ENCODE results near the gene NRXN3.

DNA sequence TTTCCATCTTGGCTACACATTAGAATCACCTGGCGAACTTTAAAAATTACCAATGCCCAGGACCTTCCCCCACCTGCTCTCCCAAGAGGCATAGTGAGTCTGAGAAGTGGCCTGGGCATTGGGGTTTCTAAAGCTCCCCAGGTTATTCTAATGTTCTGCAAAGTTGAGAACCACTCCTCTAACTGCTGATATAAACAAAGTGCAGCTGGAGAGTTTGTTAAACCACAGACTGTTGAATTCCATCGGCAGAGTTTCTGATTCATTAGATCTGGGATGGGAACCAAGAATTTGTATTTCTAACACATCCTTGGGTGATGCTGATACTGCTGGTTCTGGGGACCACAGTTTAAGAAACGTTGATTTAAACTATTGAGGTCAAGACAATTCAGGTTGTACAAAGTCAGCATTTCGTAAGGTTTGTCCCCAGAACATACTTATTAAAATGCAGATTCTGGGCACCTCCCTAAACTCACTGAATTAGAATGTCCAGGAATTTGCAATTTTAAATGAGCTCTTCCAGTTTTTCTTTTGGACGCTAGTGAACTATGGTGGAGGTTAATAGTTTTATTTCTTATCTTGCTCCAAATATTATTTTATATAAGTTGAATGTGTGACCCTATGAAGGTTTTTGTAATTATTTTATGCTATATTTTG lies 309.1 kb downstream of the NRXN3 start:
- TF ChIP-seq POLR2AphosphoS5 (IDR thresholded peaks at IDR 0.05; ENCODE audit: low read depth, low read length), result no peak
- TF ChIP-seq, protein P1, sequence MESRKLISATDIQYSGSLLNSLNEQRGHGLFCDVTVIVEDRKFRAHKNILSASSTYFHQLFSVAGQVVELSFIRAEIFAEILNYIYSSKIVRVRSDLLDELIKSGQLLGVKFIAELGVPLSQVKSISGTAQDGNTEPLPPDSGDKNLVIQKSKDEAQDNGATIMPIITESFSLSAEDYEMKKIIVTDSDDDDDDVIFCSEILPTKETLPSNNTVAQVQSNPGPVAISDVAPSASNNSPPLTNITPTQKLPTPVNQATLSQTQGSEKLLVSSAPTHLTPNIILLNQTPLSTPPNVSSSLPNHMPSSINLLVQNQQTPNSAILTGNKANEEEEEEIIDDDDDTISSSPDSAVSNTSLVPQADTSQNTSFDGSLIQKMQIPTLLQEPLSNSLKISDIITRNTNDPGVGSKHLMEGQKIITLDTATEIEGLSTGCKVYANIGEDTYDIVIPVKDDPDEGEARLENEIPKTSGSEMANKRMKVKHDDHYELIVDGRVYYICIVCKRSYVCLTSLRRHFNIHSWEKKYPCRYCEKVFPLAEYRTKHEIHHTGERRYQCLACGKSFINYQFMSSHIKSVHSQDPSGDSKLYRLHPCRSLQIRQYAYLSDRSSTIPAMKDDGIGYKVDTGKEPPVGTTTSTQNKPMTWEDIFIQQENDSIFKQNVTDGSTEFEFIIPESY (IDR thresholded peaks at IDR 0.05; ENCODE audit: borderline replicate concordance, low read depth), result no peak
- TF ChIP-seq TEAD4 (IDR thresholded peaks at IDR 0.05; ENCODE audit: borderline replicate concordance, insufficient read depth), result no peak
- no peak for TF ChIP-seq RFX5 (IDR thresholded peaks at IDR 0.05; ENCODE audit: low read length)
- no peak for TF ChIP-seq EP300 (IDR thresholded peaks at IDR 0.05; ENCODE audit: borderline replicate concordance in 1 of 2, low read depth in 1 of 2, low read length in 1 of 2)
- TF ChIP-seq JUND (IDR thresholded peaks at IDR 0.05), result no peak
- TF ChIP-seq, protein P2, sequence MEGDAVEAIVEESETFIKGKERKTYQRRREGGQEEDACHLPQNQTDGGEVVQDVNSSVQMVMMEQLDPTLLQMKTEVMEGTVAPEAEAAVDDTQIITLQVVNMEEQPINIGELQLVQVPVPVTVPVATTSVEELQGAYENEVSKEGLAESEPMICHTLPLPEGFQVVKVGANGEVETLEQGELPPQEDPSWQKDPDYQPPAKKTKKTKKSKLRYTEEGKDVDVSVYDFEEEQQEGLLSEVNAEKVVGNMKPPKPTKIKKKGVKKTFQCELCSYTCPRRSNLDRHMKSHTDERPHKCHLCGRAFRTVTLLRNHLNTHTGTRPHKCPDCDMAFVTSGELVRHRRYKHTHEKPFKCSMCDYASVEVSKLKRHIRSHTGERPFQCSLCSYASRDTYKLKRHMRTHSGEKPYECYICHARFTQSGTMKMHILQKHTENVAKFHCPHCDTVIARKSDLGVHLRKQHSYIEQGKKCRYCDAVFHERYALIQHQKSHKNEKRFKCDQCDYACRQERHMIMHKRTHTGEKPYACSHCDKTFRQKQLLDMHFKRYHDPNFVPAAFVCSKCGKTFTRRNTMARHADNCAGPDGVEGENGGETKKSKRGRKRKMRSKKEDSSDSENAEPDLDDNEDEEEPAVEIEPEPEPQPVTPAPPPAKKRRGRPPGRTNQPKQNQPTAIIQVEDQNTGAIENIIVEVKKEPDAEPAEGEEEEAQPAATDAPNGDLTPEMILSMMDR (IDR thresholded peaks at IDR 0.05), result no peak
- TF ChIP-seq RXRA (IDR thresholded peaks at IDR 0.05; ENCODE audit: borderline replicate concordance, low read depth), result no peak
- no peak for TF ChIP-seq NFIC (IDR thresholded peaks at IDR 0.05; ENCODE audit: borderline replicate concordance)
- no peak for TF ChIP-seq FOXM1 (IDR thresholded peaks at IDR 0.05; ENCODE audit: low read depth)
- TF ChIP-seq SIN3A (IDR thresholded peaks at IDR 0.05; ENCODE audit: borderline replicate concordance, low read depth, low read length), result no peak
- TF ChIP-seq, protein P3, sequence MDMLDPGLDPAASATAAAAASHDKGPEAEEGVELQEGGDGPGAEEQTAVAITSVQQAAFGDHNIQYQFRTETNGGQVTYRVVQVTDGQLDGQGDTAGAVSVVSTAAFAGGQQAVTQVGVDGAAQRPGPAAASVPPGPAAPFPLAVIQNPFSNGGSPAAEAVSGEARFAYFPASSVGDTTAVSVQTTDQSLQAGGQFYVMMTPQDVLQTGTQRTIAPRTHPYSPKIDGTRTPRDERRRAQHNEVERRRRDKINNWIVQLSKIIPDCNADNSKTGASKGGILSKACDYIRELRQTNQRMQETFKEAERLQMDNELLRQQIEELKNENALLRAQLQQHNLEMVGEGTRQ (IDR thresholded peaks at IDR 0.05; ENCODE audit: borderline replicate concordance, low read depth, low read length), result no peak
- TF ChIP-seq MAX (IDR thresholded peaks at IDR 0.05; ENCODE audit: low read depth), result no peak

Data from SK-N-SH (cell line).